Uterus (tissue), 4 donors: ENCODE data around the gene CPLANE1. TPM values are rescaled to one million over a fixed set of nuclear protein-coding genes. Genes with fewer than 3 reads are reported as not detected.
"Not testable (repeated sequence)": the region's sequence is repeated elsewhere in the genome, so short reads cannot be mapped to it uniquely, and the experiment has no call there.

Source experiments
- DNase-seq, 2 donors: peaks; one replicate each; pipeline ENCODE4 v3.0.0-alpha.2; 2019 to 2020
- H3K27ac ChIP-seq, 2 donors: fragments of 200-600 bp; sonication (generic); 1 replicate in 1 of 2; 2 replicates in 1 of 2; pipeline ENCODE4 v1.5.1; 2016 to 2018
- H3K27me3 ChIP-seq, 2 donors: fragments of 200-600 bp; sonication (generic); one replicate each; pipeline ENCODE4 v1.5.1; 2018 to 2019; ENCODE audit warnings: control low read depth in 1 of 2
- H3K36me3 ChIP-seq, 2 donors: fragments of 200-600 bp; sonication (generic); one replicate each; pipeline ENCODE4 v1.5.1; 2019; ENCODE audit warnings: control low read depth in 1 of 2
- H3K4me1 ChIP-seq, 2 donors: fragments of 200-600 bp; sonication (generic); one replicate each; pipeline ENCODE4 v1.5.1; 2018 to 2019; ENCODE audit warnings: control low read depth in 1 of 2
- H3K4me3 ChIP-seq, 2 donors: fragments of 200-600 bp; sonication (generic); 1 replicate in 1 of 2; 2 replicates in 1 of 2; pipeline ENCODE4 v1.5.1; 2018 to 2019; ENCODE audit warnings: mild to moderate bottlenecking in 1 of 2
- H3K9me3 ChIP-seq, 2 donors: fragments of 200-600 bp; sonication (generic); one replicate each; pipeline ENCODE4 v1.5.1; 2019; ENCODE audit warnings: control low read depth in 1 of 2
- POLR2A ChIP-seq, 2 donors: fragments of 450-650 bp; IDR thresholded peaks; one replicate each; pipeline ENCODE4 v1.6.1; 2016; ENCODE audit warnings: antibody characterized with exemption in 2 of 2, mild to moderate bottlenecking in 1 of 2, moderate library complexity in 1 of 2
- intact Hi-C: fragments of 100-400 bp; cut with DNase I; formaldehyde crosslinking; loops from one replicate; pipeline ENCODE4 v1.15.1; 2023; ENCODE audit warnings: low total_unique reads
- total RNA-seq, 4 donors: library from RNA; depleted of rRNA in 3 of 4; stranded (reverse); fragments of >200 nt in 3 of 4; gene quantifications; one replicate each; pipeline versions ENCODE4 v1.1.0 to v1.2.4, GENCODE V29; 2014 to 2023
- TF ChIP-seq, protein P1 (sequence below), 4 experiments: fragments of 200-600 bp in 2 of 4; fragments of 450-650 bp in 2 of 4; sonication (generic) in 2 of 4; IDR thresholded peaks; one replicate each; pipeline ENCODE4 v1.5.1; 2016 to 2019; ENCODE audit warnings: antibody characterized with exemption in 4 of 4, mild to moderate bottlenecking in 2 of 4, moderate library complexity in 1 of 4
- donor health status: DM: yes; HTN: yes; CAD: no.

The CPLANE1 gene
- total RNA-seq, 4 donors from 2014 or later = 22.4 to 68.2 (median 35.9) TPM

DNA sequence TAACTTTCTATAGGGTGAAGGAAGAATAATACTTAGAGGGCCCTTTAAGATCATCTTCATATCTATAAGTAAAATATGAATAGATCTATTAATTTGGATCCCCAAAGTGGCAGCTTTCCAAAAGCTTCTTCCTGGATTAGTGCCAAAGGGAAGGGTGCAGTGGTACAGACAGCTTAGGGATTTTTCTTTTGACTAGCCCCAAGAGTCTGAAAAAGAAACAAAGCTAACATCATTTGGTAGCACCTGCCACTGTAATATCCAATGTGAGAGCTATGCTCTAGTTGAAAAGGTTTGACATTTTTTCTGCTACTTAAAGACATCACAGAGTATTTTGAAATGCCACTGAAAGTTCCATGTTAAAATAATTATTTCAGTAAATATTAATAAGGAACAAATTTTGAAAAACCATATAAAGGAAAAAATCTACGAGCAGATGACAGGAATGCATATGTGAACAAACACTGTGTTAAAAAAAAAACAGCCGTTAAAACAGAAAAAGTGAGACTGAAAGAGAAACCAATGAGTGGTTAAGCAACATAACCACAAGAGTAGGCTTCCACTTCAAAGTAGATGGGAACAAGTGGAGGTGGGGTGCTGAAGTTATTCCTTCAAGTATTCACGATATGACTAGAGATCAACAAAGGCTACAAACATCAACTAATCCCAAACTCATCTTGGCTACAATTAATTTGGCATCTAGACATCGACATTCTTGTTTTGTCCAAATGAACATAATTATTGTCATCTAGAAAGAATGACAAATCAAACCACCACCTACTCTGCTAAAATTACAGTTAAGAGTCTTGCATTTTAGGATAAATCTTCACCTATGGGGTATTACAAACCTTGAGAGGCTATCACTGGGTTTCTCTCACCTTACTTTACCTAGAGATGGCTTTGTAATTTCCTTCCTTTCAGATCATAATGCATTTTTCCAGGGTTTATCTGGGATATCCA is 137.5 kb downstream of the CPLANE1 start:
- Histone ChIP-seq H3K9me3 (no peaks in the 10 kb centered on the region), H3K27ac (no peak overlapping the region), H3K27me3 (no peaks in the 10 kb centered on the region), H3K36me3 (no peaks in the 10 kb centered on the region), H3K4me1 (no peaks in the 10 kb centered on the region), H3K4me3 (no peak overlapping the region)
- intact Hi-C loops = no loop called here
- no peak for DNase-seq
- TF ChIP-seq, protein P1, sequence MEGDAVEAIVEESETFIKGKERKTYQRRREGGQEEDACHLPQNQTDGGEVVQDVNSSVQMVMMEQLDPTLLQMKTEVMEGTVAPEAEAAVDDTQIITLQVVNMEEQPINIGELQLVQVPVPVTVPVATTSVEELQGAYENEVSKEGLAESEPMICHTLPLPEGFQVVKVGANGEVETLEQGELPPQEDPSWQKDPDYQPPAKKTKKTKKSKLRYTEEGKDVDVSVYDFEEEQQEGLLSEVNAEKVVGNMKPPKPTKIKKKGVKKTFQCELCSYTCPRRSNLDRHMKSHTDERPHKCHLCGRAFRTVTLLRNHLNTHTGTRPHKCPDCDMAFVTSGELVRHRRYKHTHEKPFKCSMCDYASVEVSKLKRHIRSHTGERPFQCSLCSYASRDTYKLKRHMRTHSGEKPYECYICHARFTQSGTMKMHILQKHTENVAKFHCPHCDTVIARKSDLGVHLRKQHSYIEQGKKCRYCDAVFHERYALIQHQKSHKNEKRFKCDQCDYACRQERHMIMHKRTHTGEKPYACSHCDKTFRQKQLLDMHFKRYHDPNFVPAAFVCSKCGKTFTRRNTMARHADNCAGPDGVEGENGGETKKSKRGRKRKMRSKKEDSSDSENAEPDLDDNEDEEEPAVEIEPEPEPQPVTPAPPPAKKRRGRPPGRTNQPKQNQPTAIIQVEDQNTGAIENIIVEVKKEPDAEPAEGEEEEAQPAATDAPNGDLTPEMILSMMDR (IDR thresholded peaks at IDR 0.05) = no peak
- TF ChIP-seq POLR2A (IDR thresholded peaks at IDR 0.05) = no peak

DNA sequence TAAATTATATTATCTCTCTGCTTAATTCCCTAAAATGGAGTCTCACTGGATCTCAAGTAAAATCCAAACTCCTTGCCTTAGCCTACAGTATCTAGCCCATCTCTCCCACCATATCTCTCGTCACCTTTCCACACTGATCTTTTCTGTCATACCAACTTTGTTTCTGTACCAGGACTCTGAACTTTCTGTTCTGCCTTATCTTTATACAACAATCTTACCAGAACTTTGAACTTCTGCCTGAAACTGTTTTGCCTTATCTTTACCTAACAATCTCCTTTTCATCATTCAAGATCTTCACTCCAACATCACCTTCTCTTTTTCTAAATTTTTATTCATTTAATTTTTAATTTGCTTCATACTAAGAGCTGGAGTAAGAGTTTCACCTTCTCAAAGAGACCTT is 139.0 kb downstream of the CPLANE1 start:
- intact Hi-C loops = no loop called here
- Histone ChIP-seq H3K36me3 (no peaks in the 10 kb centered on the region), H3K9me3 (no peaks in the 10 kb centered on the region), H3K27ac (no peak overlapping the region), H3K27me3 (no peaks in the 10 kb centered on the region), H3K4me3 (no peak overlapping the region), H3K4me1 (no peaks in the 10 kb centered on the region)
- no peak for DNase-seq
- TF ChIP-seq, protein P1 (IDR thresholded peaks at IDR 0.05) = no peak
- no peak for TF ChIP-seq POLR2A (IDR thresholded peaks at IDR 0.05)

DNA sequence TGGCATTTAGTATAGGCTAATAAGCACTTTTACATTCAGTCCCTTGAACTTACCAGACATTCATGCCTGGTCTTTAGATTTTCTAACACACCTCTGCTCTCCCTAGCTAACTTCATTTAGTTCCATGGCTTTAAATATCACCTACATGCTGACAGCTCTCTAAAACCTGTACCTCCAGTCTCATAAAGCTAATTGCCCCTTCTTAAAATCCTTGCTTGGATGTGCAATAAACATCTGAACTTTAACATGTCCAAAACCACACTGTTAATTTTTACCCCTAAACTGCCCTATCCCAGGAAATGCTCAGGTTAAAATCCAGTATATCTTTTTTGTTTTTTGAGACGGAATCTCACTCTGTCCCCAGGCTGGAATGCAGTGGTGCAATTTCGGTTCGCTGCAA is 139.8 kb downstream of the CPLANE1 start:
- no peak for DNase-seq
- Histone ChIP-seq H3K27ac (no peak overlapping the region), H3K4me3 (no peak overlapping the region), H3K27me3 (no peaks in the 10 kb centered on the region), H3K4me1 (no peaks in the 10 kb centered on the region), H3K36me3 (no peaks in the 10 kb centered on the region), H3K9me3 (no peaks in the 10 kb centered on the region)
- intact Hi-C loops = no loop called here
- TF ChIP-seq, protein P1 (IDR thresholded peaks at IDR 0.05) = no peak
- no peak for TF ChIP-seq POLR2A (IDR thresholded peaks at IDR 0.05)

DNA sequence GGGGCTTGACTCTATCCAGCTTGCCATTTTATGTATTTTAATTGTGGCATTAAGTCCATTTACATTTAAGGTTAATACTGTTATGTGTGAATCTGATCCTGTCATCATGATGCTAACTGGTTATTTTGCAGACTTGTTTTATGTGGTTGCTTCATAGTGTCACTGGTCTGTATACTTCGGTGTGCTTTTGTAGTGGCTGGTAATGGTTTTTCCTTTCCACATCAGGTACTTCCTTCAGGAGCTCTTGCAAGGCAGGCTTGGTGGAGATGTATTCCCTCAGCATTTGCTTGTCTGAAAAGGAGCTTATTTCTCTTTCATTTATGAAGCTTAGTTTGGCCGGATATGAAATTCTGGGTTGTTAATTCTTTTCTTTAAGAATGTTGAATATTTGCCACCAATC is 145.9 kb downstream of the CPLANE1 start:
- H3K4me1 ChIP-seq = no peaks in the 10 kb centered on the region
- intact Hi-C loops = no loop called here
- no peak for TF ChIP-seq POLR2A (IDR thresholded peaks at IDR 0.05)
- TF ChIP-seq, protein P1 (IDR thresholded peaks at IDR 0.05) = no peak
- no peak overlapping the region for H3K4me3 ChIP-seq
- no peaks in the 10 kb centered on the region for H3K27me3 ChIP-seq
- peaks cover 0 to 3% of the 10 kb centered on the region in 2 donors for H3K9me3 ChIP-seq
- no peaks in the 10 kb centered on the region for H3K36me3 ChIP-seq
- H3K27ac ChIP-seq = no peak overlapping the region
- no peak for DNase-seq

DNA sequence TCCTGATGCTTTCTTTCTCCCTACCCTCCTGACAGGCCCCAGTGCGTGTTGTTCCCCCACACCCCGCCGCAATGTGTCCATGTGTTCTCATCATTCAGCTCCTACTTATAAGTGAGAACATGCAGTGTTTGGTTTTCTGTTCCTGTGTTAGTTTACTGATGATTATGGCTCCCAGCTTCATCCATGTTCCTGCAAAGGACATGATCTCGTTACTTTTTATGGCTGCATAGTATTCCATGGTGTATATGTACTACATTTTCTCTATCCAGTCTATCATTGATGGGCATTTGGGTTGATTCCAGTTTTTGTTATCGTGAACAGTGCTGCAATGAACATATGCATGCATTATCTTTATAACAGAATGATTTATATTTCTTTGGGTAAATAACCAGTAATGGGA is 149.9 kb downstream of the CPLANE1 start:
- H3K4me1 ChIP-seq, DNase-seq, H3K9me3 ChIP-seq, intact Hi-C loops, H3K27me3 ChIP-seq, H3K36me3 ChIP-seq, H3K27ac ChIP-seq, H3K4me3 ChIP-seq: not testable (repeated sequence)

DNA sequence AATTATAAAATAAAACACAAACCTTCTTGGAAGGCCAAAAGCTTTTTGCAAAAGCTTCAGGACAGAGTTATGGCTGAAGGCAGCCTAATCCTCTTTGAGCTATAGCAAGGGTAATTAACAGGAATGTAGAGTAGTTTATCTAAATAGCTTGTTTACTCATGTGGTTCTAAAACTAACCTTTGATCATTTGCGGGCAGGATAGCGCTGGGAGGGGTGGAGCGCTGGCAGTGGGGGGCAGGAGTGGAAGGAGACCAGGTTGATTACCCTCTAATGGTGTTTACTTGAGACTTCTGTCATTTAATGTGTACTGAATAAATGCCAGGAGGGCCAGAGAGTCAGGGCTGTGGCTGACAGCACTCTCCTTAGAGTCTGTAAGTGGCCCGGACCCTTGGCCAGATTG is 155.4 kb downstream of the CPLANE1 start:
- intact Hi-C loops, H3K36me3 ChIP-seq, H3K4me3 ChIP-seq, H3K27me3 ChIP-seq, H3K4me1 ChIP-seq, H3K27ac ChIP-seq, H3K9me3 ChIP-seq, DNase-seq: not testable (repeated sequence)
